GM19395 (cell line): Measurements from ENCODE around the gene TMEM191C.
A peak's percentile ranks its signal among the peaks of the same experiment; 100 is the strongest.
"Not testable (repeated sequence)": the region's sequence is repeated elsewhere in the genome, so short reads cannot be mapped to it uniquely, and the experiment has no call there.

Experiments
- ATAC-seq: cut with Tn5 transposase; IDR thresholded peaks from one replicate; pipeline ENCODE4 v1.9.1; 2021; ENCODE audit warnings: mild to moderate bottlenecking, moderate library complexity; ENCODE audit not compliant: unreplicated experiment

TMEM191C gene

GRCh38 chr22:21467337-21468193 is at the start of gene TMEM191C:
Gene TMEM191C (plus strand): TSS chr22:21467387. CDS start chr22:21467460, 73 bp downstream.
- ATAC-seq = not testable (repeated sequence)

- peak; percentile 37 for ATAC-seq
These were observed 49.3 kb upstream of the TMEM191C start for GRCh38 chr22:21417853-21418252.

GRCh38 chr22:21418974-21419638 is 48.1 kb upstream of the TMEM191C start:
- not testable (repeated sequence) for ATAC-seq

GRCh38 chr22:21420180-21420763 is 46.9 kb upstream of the TMEM191C start:
- ATAC-seq = not testable (repeated sequence)

GRCh38 chr22:21424084-21424709 is 43.0 kb upstream of the TMEM191C start:
- not testable (repeated sequence) for ATAC-seq

- ATAC-seq = not testable (repeated sequence)
These were observed 32.6 kb upstream of the TMEM191C start for GRCh38 chr22:21434378-21435233.

- ATAC-seq = not testable (repeated sequence)
These were observed 31.0 kb upstream of the TMEM191C start for GRCh38 chr22:21435998-21436810.

GRCh38 chr22:21438013-21438412 is 29.2 kb upstream of the TMEM191C start:
- ATAC-seq = not testable (repeated sequence)

GRCh38 chr22:21440018-21440636 is 27.1 kb upstream of the TMEM191C start:
- not testable (repeated sequence) for ATAC-seq

GRCh38 chr22:21440676-21441075 is 26.5 kb upstream of the TMEM191C start:
- ATAC-seq = not testable (repeated sequence)

- not testable (repeated sequence) for ATAC-seq
These were observed 26.0 kb upstream of the TMEM191C start for GRCh38 chr22:21441170-21441569.

- not testable (repeated sequence) for ATAC-seq
These were observed 25.1 kb upstream of the TMEM191C start for GRCh38 chr22:21442123-21442522.

GRCh38 chr22:21442646-21443045 is 24.5 kb upstream of the TMEM191C start:
- ATAC-seq = not testable (repeated sequence)

GRCh38 chr22:21443057-21443734 is 24.0 kb upstream of the TMEM191C start:
- ATAC-seq = no peak

- no peak for ATAC-seq
These were observed 23.3 kb upstream of the TMEM191C start for GRCh38 chr22:21443735-21444421.

GRCh38 chr22:21444701-21445436 is 22.3 kb upstream of the TMEM191C start:
- no peak for ATAC-seq
